IMR-90 (cell line): ENCODE data around the gene AUTS2. TPM values are rescaled to one million over a fixed set of nuclear protein-coding genes. Genes with fewer than 3 reads are reported as not detected.

Source experiments
- ATAC-seq: fragments of 200-7000 bp; cut with Tn5 transposase; 2 replicates; pipeline ENCODE4 v1.9.1; 2020; ENCODE audit warnings: low read depth, mild to moderate bottlenecking, moderate library complexity
- BruUV-seq: library from RNA; stranded (reverse); fragments of 400-500 nt; replicated peaks from 2 replicates; lab custom pipeline; 2021; lab: Mats Ljungman, UMichigan
- CTCF ChIA-PET: fragments of 300-600 bp; formaldehyde crosslinking; extraction: SDS; loops from one replicate; lab custom pipeline; 2021; ENCODE audit warnings: antibody characterized with exemption; lab: Yijun Ruan, JAX
- POLR2A ChIA-PET: fragments of 300-600 bp; sonication (Branson Sonifier 250); formaldehyde crosslinking; loops from one replicate; lab custom pipeline; 2022; ENCODE audit warnings: antibody characterized with exemption; ENCODE audit not compliant: unreplicated experiment; lab: Charles Lee
- DNase-seq: peaks from one replicate; pipeline ENCODE4 v3.0.0; 2013
- H2AFZ ChIP-seq: replicated peaks from 2 replicates; pipeline ENCODE3; 2013; ENCODE audit warnings: low read length, mild to moderate bottlenecking; ENCODE audit not compliant: poor library complexity
- H2AK5ac ChIP-seq: 2 replicates; pipeline ENCODE4 v1.6.1; 2013; ENCODE audit warnings: low read depth, low read length, inconsistent platforms
- H2AK9ac ChIP-seq: replicated peaks from 2 replicates; pipeline ENCODE3; 2013; ENCODE audit warnings: mild to moderate bottlenecking, low read depth, low read length, moderate library complexity; ENCODE audit not compliant: poor library complexity
- H2BK120ac ChIP-seq: 2 replicates; pipeline ENCODE4 v1.6.1; 2013; ENCODE audit warnings: low read depth, low read length, inconsistent platforms
- H2BK15ac ChIP-seq: 3 replicates; pipeline ENCODE4 v1.6.1; 2013; ENCODE audit warnings: low read depth, low read length, inconsistent platforms
- H2BK20ac ChIP-seq: 2 replicates; pipeline ENCODE4 v1.6.1; 2013; ENCODE audit warnings: low read depth, mild to moderate bottlenecking, inconsistent platforms, low read length, moderate library complexity
- H2BK5ac ChIP-seq: 2 replicates; pipeline ENCODE4 v1.6.1; 2013; ENCODE audit warnings: mild to moderate bottlenecking, low read depth, low read length, inconsistent platforms; ENCODE audit not compliant: poor library complexity, severe bottlenecking
- H3K14ac ChIP-seq: replicated peaks from 2 replicates; pipeline ENCODE4 v1.6.1; 2013; ENCODE audit warnings: low read depth, low read length, inconsistent platforms
- H3K18ac ChIP-seq: 2 replicates; pipeline ENCODE4 v1.6.1; 2013; ENCODE audit warnings: low read depth, low read length, control low read depth
- H3K23ac ChIP-seq: 2 replicates; pipeline ENCODE4 v1.6.1; 2013; ENCODE audit warnings: low read depth, low read length, inconsistent platforms
- H3K27ac ChIP-seq: 2 replicates; pipeline ENCODE4 v1.5.1; 2013; ENCODE audit warnings: mild to moderate bottlenecking, control low read depth, low read length; ENCODE audit not compliant: insufficient read depth
- H3K27me3 ChIP-seq: 2 replicates; pipeline ENCODE4 v1.6.1; 2013; ENCODE audit warnings: low read length; ENCODE audit not compliant: control insufficient read depth, insufficient read depth
- H3K36me3 ChIP-seq: 2 replicates; pipeline ENCODE4 v1.6.1; 2013; ENCODE audit warnings: low read length, mixed read lengths; ENCODE audit not compliant: control insufficient read depth, insufficient read depth
- H3K4ac ChIP-seq: 2 replicates; pipeline ENCODE4 v1.6.1; 2013; ENCODE audit warnings: low read depth, low read length, inconsistent platforms
- H3K4me1 ChIP-seq: 2 replicates; pipeline ENCODE4 v1.6.1; 2013; ENCODE audit warnings: low read length, mixed read lengths; ENCODE audit not compliant: control insufficient read depth, insufficient read depth
- H3K4me2 ChIP-seq: 2 replicates; pipeline ENCODE4 v1.6.1; 2013; ENCODE audit warnings: low read depth, mild to moderate bottlenecking, control low read depth, low read length, moderate library complexity
- H3K4me3 ChIP-seq: 2 replicates; pipeline ENCODE4 v1.5.1; 2013; ENCODE audit warnings: low read depth, mild to moderate bottlenecking, control low read depth, low read length, moderate library complexity; ENCODE audit not compliant: insufficient read depth
- H3K56ac ChIP-seq: 2 replicates; pipeline ENCODE4 v1.6.1; 2013; ENCODE audit warnings: low read length, inconsistent platforms; ENCODE audit not compliant: insufficient read depth; ENCODE audit errors: extremely low read depth
- H3K79me1 ChIP-seq, 2 experiments: 2 replicates each; pipeline ENCODE4 v1.6.1; 2013; ENCODE audit warnings: low read length in 2 of 2, inconsistent platforms in 1 of 2, low read depth in 1 of 2
- H3K9ac ChIP-seq: 2 replicates; pipeline ENCODE4 v1.6.1; 2013; ENCODE audit warnings: low read depth, low read length, control low read depth
- H3K9me1 ChIP-seq: 2 replicates; pipeline ENCODE4 v1.6.1; 2013; ENCODE audit warnings: low read length, inconsistent platforms; ENCODE audit not compliant: insufficient read depth
- H3K9me3 ChIP-seq: 2 replicates; pipeline ENCODE4 v1.6.1; 2013; ENCODE audit warnings: low read length; ENCODE audit not compliant: control insufficient read depth, insufficient read depth
- H4K20me1 ChIP-seq: 2 replicates; pipeline ENCODE4 v1.6.1; 2013; ENCODE audit warnings: low read length, inconsistent platforms; ENCODE audit not compliant: insufficient read depth
- H4K5ac ChIP-seq: 2 replicates; pipeline ENCODE4 v1.6.1; 2013; ENCODE audit warnings: mild to moderate bottlenecking, low read depth, low read length, control low read depth
- H4K8ac ChIP-seq, 2 experiments: 2 replicates each; pipeline ENCODE4 v1.6.1; 2013; ENCODE audit warnings: low read depth in 2 of 2, low read length in 2 of 2, control low read depth in 1 of 2, inconsistent platforms in 1 of 2
- H4K91ac ChIP-seq: 2 replicates; pipeline ENCODE4 v1.6.1; 2013; ENCODE audit warnings: low read depth, low read length, inconsistent platforms; ENCODE audit not compliant: insufficient read depth
- CEBPB ChIP-seq: IDR thresholded peaks from 2 replicates; pipeline ENCODE4 v1.6.1; 2012; ENCODE audit warnings: low read depth, low read length, improper control_type of control experiment
- CTCF ChIP-seq: conservative IDR thresholded peaks from 2 replicates; pipeline ENCODE4 v1.5.1; 2012; ENCODE audit warnings: mild to moderate bottlenecking, low read depth, low read length, improper control_type of control experiment
- FOS ChIP-seq: fragments of 150-350 bp; IDR thresholded peaks from 2 replicates; pipeline ENCODE4 v1.6.1; 2016; ENCODE audit warnings: low read depth, low read length
- MAFK ChIP-seq: IDR thresholded peaks from 2 replicates; pipeline ENCODE4 v1.6.1; 2012; ENCODE audit warnings: low read depth, low read length, improper control_type of control experiment
- MAZ ChIP-seq: IDR thresholded peaks from 2 replicates; pipeline ENCODE4 v1.6.1; 2012; ENCODE audit warnings: low read depth, mild to moderate bottlenecking, low read length, improper control_type of control experiment, moderate library complexity, borderline replicate concordance
- MXI1 ChIP-seq: IDR thresholded peaks from 2 replicates; pipeline ENCODE4 v1.6.1; 2012; ENCODE audit warnings: low read depth, mild to moderate bottlenecking, low read length, moderate library complexity, borderline replicate concordance
- POLR2A ChIP-seq: IDR thresholded peaks from 2 replicates; pipeline ENCODE4 v1.6.1; 2012; ENCODE audit warnings: mild to moderate bottlenecking, low read depth, low read length
- RAD21 ChIP-seq: IDR thresholded peaks from 2 replicates; pipeline ENCODE4 v1.6.1; 2012; ENCODE audit warnings: low read length, improper control_type of control experiment
- RCOR1 ChIP-seq: IDR thresholded peaks from 2 replicates; pipeline ENCODE4 v1.6.1; 2012; ENCODE audit warnings: mild to moderate bottlenecking, low read length, improper control_type of control experiment; ENCODE audit not compliant: insufficient replicate concordance
- RFX5 ChIP-seq: IDR thresholded peaks from 2 replicates; pipeline ENCODE4 v1.8.0; 2012; ENCODE audit warnings: low read depth, mild to moderate bottlenecking, low read length, moderate library complexity
- dilution Hi-C: fragments of 300-500 bp; cut with HindIII; formaldehyde crosslinking; loops from one replicate; pipeline ENCODE4 v1.14.3; 2018; ENCODE audit warnings: low sequenced_read_pairs; ENCODE audit not compliant: unreplicated experiment
- in situ Hi-C: fragments of 300-500 bp; cut with MboI; formaldehyde crosslinking; loops from 3 replicates; pipeline ENCODE4 v1.14.3; 2019; ENCODE audit warnings: low sequenced_read_pairs, inconsistent platforms, mixed read lengths
- intact Hi-C: fragments of 100-400 bp; cut with micrococcal nuclease; formaldehyde crosslinking; loops from 2 replicates; pipeline ENCODE4 v1.10.0; 2022
- polyA plus RNA-seq, 3 experiments: library from polyadenylated mRNA; depleted of rRNA; stranded (reverse); fragments of >200 nt; gene quantifications; 2 replicates each; pipeline ENCODE4 v1.2.3, GENCODE V29; 2012; ENCODE audit warnings: low replicate concordance in 1 of 3
- total RNA-seq: library from RNA; depleted of rRNA; stranded (reverse); fragments of >200 nt; gene quantifications from 2 replicates; pipeline ENCODE4 v1.2.3, GENCODE V29; 2012

AUTS2 gene
- total and polyA plus RNA-seq, 2 of the 4 experiments (the other 2 are of a cell fraction): 0.90 to 3.0 TPM

DNA sequence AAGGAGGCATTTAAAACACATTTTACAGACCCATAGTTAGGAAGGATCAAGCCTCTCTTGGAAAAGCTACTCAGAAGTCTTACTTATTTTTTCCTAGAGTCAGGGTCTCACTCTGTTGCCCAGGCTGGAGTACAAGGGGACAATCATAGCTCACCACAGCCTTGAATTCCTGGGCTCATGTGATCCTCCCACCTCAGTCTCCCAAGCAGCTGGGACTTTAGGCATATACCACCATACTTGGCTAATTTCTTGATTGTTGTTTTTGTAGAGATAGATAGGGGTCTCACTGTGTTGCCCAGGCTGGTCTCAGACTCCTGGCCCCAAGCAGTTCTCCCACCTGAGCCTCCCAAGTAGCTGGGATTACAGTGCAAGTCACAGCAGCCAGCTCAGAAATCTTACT, 1179.0 kb downstream of the AUTS2 start:
- Histone ChIP-seq H2BK120ac (no peak overlapping the region), H2BK15ac (no peak overlapping the region), H3K4me3 (no peak overlapping the region), H3K18ac (no peak overlapping the region), H3K79me1 (no peaks in the 10 kb centered on the region), H3K9me1 (no peaks in the 10 kb centered on the region), H2AFZ (no peak overlapping the region), H3K27me3 (no peaks in the 10 kb centered on the region), H3K27ac (no peak overlapping the region), H2BK5ac (no peak overlapping the region), H2BK20ac (no peak overlapping the region), H3K14ac (no peak overlapping the region), H2AK9ac (no peak overlapping the region), H3K4me2 (no peak overlapping the region), H4K20me1 (no peaks in the 10 kb centered on the region), H3K4ac (no peak overlapping the region), H3K36me3 (peaks cover 11% of the 10 kb centered on the region), H3K56ac (no peak overlapping the region), H3K4me1 (no peaks in the 10 kb centered on the region), H4K91ac (no peak overlapping the region), H2AK5ac (no peak overlapping the region), H3K23ac (no peak overlapping the region), H3K9me3 (no peaks in the 10 kb centered on the region), H4K8ac (no peak overlapping the region), H3K9ac (no peak overlapping the region), H4K5ac (no peak overlapping the region)
- in situ Hi-C loops (no loop called here), intact Hi-C loops (no loop called here), dilution Hi-C loops (no loop called here)
- ChIA-PET CTCF (no interaction called here), POLR2A (no interaction called here)
- DNase-seq (no peak), ATAC-seq (no peak)
- TF ChIP-seq FOS: no peak
- no peak for TF ChIP-seq POLR2A
- no peak for TF ChIP-seq CTCF
- no peak for TF ChIP-seq CEBPB
- no peak for TF ChIP-seq RCOR1
- TF ChIP-seq MAFK: no peak
- TF ChIP-seq MXI1: no peak
- no peak for TF ChIP-seq MAZ
- no peak for TF ChIP-seq RAD21
- TF ChIP-seq RFX5: no peak
- no TSS peak for BruUV-seq
